ENCODE data around the gene CDC26.

- TF ChIP-seq EP300 (IDR thresholded peaks at IDR 0.05; ENCODE audit: low read depth), result no peak
- TF ChIP-seq CTCF (IDR thresholded peaks at IDR 0.05), result no peak
- no peak for TF ChIP-seq POLR2A (IDR thresholded peaks at IDR 0.05)
- TF ChIP-seq POLR2AphosphoS5 (IDR thresholded peaks at IDR 0.05), result no peak
Observed at GRCh38 chr9:113290052-113290607, 14.8 kb upstream of the CDC26 start.

All from transverse colon (tissue), 4 donors.